GM12801 (cell line): Measurements from ENCODE around the gene SLC39A1.

Experiments
- TF ChIP-seq, protein P1 (sequence below): IDR thresholded peaks from one replicate; pipeline ENCODE4 v1.5.1; 2011; ENCODE audit warnings: control low read depth; ENCODE audit not compliant: insufficient read length; ENCODE audit errors: extremely low read depth

Gene SLC39A1

DNA sequence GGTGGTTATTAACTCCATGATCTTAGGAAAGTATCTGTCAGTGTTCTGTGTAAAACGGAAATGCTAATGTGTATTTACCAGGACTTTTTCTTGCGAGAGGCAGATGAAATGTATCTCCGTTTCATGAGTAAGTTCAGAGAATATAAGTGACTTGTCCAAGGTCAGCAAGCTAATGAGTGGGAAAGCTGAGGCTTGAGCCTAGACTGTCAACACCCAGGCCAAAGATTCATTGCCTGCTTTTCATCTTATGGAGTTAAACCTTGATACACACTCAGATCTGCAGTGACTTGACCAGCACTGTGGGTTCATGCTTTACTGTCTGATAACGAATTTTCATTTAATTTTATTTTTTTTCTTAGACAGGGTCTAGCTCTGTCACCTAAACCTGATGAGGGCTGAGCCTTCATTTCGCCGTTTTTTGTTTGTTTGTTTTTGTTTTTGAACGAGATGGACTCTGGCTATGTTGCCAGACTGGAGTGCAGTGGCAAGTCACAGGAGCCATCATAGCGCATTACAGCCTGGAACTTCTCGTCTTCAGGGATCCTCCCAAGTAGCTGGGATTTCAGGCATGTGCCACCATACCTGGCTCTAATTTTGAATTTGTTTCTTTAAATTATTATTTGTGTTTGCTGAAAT is 15.1 kb upstream of the SLC39A1 start:
- TF ChIP-seq, protein P1, sequence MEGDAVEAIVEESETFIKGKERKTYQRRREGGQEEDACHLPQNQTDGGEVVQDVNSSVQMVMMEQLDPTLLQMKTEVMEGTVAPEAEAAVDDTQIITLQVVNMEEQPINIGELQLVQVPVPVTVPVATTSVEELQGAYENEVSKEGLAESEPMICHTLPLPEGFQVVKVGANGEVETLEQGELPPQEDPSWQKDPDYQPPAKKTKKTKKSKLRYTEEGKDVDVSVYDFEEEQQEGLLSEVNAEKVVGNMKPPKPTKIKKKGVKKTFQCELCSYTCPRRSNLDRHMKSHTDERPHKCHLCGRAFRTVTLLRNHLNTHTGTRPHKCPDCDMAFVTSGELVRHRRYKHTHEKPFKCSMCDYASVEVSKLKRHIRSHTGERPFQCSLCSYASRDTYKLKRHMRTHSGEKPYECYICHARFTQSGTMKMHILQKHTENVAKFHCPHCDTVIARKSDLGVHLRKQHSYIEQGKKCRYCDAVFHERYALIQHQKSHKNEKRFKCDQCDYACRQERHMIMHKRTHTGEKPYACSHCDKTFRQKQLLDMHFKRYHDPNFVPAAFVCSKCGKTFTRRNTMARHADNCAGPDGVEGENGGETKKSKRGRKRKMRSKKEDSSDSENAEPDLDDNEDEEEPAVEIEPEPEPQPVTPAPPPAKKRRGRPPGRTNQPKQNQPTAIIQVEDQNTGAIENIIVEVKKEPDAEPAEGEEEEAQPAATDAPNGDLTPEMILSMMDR, result no peak

GRCh38 chr1:153977250-153978240 is 14.2 kb upstream of the SLC39A1 start, which contains the start of gene JTB:
TSS of gene JTB (minus strand) at chr1:153977674. CDS start at chr1:153977252, 422 bp downstream.
- TF ChIP-seq, protein P1, result no peak

GRCh38 chr1:153976819-153977249 is 13.5 kb upstream of the SLC39A1 start:
- TF ChIP-seq, protein P1, result no peak

GRCh38 chr1:153973525-153973924 is 10.2 kb upstream of the SLC39A1 start:
- TF ChIP-seq, protein P1, result no peak

DNA sequence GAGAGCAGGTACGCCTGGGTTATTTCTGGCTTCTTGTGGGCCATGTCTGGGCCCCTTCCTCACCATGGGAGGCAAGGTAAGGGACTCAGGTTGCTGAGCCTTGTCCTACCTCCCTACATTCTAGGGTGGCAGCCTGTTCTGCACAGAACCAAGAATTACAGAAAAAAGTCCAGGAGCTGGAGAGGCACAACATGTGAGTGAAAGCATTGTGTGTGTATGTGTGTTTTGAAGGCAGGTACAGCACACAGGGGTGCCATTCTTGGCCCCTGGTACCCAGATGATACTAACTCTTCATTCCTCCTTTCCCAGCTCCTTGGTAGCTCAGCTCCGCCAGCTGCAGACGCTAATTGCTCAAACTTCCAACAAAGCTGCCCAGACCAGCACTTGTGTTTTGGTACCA is 9.7 kb upstream of the SLC39A1 start:
- TF ChIP-seq, protein P1, result no peak

DNA sequence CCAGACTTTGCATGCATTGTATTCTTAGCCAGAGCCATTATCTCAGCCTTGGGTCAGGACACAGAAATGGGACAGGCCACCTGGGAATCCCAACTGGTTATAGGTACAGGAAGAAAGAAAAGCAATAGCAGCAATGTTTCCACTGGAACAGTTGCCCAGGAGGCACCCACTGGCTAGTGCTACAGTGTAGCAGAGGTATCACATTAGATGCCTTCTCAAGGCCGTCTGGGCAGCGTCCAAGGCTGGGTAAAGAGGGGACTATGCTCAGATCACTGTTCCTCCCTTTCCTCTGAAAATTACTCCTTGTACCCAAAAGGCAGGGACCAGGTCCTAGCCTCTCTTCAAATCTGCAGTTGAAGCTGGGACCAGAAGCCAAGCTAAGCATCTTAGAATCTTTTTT is 7.0 kb upstream of the SLC39A1 start:
- TF ChIP-seq, protein P1, result no peak

DNA sequence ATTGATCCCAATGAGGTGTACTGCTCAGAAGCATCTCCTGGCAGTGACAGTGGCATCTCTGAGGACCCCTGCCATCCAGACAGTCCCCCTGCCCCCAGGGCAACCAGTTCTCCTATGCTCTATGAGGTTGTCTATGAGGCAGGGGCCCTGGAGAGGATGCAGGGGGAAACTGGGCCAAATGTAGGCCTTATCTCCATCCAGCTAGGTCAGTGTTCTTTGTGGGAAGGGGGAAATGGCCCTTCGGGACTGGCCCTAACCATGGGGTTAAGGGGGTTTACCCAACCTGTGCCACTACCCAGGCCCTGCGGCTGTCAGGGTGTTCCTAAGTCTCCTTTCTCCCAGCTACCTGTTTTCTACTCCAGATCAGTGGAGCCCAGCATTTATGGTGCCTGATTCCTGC is 5.6 kb upstream of the SLC39A1 start:
- TF ChIP-seq, protein P1, result no peak
